BE2C (cell line): ENCODE results near the gene GRIN3B.

ENCODE experiments used
- DNase-seq: peaks from one replicate; pipeline ENCODE4 v3.0.0-alpha.2; 2020
- H3K27me3 ChIP-seq: fragments of 250-450 bp; sonication (Bioruptor Pico); 2 replicates; pipeline ENCODE4 v1.5.1; 2020; ENCODE audit warnings: mild to moderate bottlenecking
- H3K36me3 ChIP-seq: fragments of 250-450 bp; sonication (Bioruptor Pico); 2 replicates; pipeline ENCODE4 v1.5.1; 2020; ENCODE audit warnings: mild to moderate bottlenecking
- H3K4me1 ChIP-seq: fragments of 250-450 bp; sonication (Bioruptor Pico); 2 replicates; pipeline ENCODE4 v1.5.1; 2020
- H3K4me3 ChIP-seq: 2 replicates; pipeline ENCODE4 v1.5.1; 2011; ENCODE audit warnings: low read depth, low read length
- H3K9me3 ChIP-seq: fragments of 250-450 bp; sonication (Bioruptor Pico); 2 replicates; pipeline ENCODE4 v1.5.1; 2020
- TF ChIP-seq, protein P1 (sequence below): IDR thresholded peaks from 2 replicates; pipeline ENCODE4 v1.5.1; 2012; ENCODE audit warnings: mild to moderate bottlenecking, low read depth, low read length

Gene GRIN3B

GRCh38 chr19:1001538-1002166 is 1.4 kb downstream of the GRIN3B start:
- DNase-seq, result peak; percentile 66
- no peaks in the 10 kb centered on the region for H3K36me3 ChIP-seq
- H3K27me3 ChIP-seq, result peaks cover 85% of the 10 kb centered on the region
- H3K9me3 ChIP-seq, result no peaks in the 10 kb centered on the region; the same call in 1 of the 2 replicates
- no peak overlapping the region for H3K4me3 ChIP-seq
- no peaks in the 10 kb centered on the region for H3K4me1 ChIP-seq
- TF ChIP-seq, protein P1, sequence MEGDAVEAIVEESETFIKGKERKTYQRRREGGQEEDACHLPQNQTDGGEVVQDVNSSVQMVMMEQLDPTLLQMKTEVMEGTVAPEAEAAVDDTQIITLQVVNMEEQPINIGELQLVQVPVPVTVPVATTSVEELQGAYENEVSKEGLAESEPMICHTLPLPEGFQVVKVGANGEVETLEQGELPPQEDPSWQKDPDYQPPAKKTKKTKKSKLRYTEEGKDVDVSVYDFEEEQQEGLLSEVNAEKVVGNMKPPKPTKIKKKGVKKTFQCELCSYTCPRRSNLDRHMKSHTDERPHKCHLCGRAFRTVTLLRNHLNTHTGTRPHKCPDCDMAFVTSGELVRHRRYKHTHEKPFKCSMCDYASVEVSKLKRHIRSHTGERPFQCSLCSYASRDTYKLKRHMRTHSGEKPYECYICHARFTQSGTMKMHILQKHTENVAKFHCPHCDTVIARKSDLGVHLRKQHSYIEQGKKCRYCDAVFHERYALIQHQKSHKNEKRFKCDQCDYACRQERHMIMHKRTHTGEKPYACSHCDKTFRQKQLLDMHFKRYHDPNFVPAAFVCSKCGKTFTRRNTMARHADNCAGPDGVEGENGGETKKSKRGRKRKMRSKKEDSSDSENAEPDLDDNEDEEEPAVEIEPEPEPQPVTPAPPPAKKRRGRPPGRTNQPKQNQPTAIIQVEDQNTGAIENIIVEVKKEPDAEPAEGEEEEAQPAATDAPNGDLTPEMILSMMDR, result peak; percentile 79

- H3K27me3 ChIP-seq, result peaks cover 75% of the 10 kb centered on the region
- TF ChIP-seq, protein P1, result no peak
- no peaks in the 10 kb centered on the region for H3K4me1 ChIP-seq
- no peaks in the 10 kb centered on the region for H3K36me3 ChIP-seq
- no peak for DNase-seq
- no peak overlapping the region for H3K4me3 ChIP-seq
- no peaks in the 10 kb centered on the region; the same call in 1 of the 2 replicates for H3K9me3 ChIP-seq
These were observed 2.4 kb downstream of the GRIN3B start for GRCh38 chr19:1002600-1002999.

DNA sequence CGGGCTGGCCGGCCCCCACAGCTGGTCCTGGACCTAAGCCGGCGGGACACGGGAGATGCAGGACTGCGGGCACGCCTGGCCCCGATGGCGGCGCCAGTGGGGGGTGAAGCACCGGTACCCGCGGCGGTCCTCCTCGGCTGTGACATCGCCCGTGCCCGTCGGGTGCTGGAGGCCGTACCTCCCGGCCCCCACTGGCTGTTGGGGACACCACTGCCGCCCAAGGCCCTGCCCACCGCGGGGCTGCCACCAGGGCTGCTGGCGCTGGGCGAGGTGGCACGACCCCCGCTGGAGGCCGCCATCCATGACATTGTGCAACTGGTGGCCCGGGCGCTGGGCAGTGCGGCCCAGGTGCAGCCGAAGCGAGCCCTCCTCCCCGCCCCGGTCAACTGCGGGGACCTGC is 3.1 kb downstream of the GRIN3B start:
- Histone ChIP-seq H3K4me1 (no peaks in the 10 kb centered on the region), H3K27me3 (peaks cover 68% of the 10 kb centered on the region), H3K36me3 (no peaks in the 10 kb centered on the region), H3K4me3 (no peak overlapping the region), H3K9me3 (no peaks in the 10 kb centered on the region; the same call in 1 of the 2 replicates)
- TF ChIP-seq, protein P1, result no peak
- DNase-seq, result no peak

GRCh38 chr19:1004204-1004802 is 4.1 kb downstream of the GRIN3B start:
- H3K9me3 ChIP-seq, result no peaks in the 10 kb centered on the region; the same call in 1 of the 2 replicates
- H3K4me1 ChIP-seq, result no peaks in the 10 kb centered on the region
- H3K36me3 ChIP-seq, result no peaks in the 10 kb centered on the region
- H3K27me3 ChIP-seq, result peaks cover 58% of the 10 kb centered on the region
- TF ChIP-seq, protein P1, result no peak
- no peak for DNase-seq
- H3K4me3 ChIP-seq, result no peak overlapping the region

DNA sequence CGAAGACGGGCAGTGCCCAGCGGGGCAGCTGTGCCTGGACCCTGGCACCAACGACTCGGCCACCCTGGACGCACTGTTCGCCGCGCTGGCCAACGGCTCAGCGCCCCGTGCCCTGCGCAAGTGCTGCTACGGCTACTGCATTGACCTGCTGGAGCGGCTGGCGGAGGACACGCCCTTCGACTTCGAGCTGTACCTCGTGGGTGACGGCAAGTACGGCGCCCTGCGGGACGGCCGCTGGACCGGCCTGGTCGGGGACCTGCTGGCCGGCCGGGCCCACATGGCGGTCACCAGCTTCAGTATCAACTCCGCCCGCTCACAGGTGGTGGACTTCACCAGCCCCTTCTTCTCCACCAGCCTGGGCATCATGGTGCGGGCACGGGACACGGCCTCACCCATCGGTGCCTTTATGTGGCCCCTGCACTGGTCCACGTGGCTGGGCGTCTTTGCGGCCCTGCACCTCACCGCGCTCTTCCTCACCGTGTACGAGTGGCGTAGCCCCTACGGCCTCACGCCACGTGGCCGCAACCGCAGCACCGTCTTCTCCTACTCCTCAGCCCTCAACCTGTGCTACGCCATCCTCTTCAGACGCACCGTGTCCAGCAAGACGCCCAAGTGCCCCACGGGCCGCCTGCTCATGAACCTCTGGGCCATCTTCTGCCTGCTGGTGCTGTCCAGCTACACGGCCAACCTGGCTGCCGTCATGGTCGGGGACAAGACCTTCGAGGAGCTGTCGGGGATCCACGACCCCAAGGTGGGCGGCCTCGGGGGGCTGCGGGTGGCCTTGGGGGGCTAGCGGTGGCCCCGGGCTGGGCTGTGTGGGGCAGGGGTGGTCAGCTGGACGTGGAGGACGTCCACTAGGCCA is 4.8 kb downstream of the GRIN3B start:
- DNase-seq, result no peak
- Histone ChIP-seq H3K27me3 (peaks cover 51% of the 10 kb centered on the region), H3K36me3 (peaks cover 4% of the 10 kb centered on the region), H3K4me3 (no peak overlapping the region), H3K9me3 (no peaks in the 10 kb centered on the region; the same call in 1 of the 2 replicates), H3K4me1 (no peaks in the 10 kb centered on the region)
- TF ChIP-seq, protein P1, result no peak
